Psoas muscle (tissue), 8 donors: ENCODE data around the gene ABCA13. TPM values are rescaled to one million over a fixed set of nuclear protein-coding genes. Genes with fewer than 3 reads are reported as not detected.

Experiments used
- ATAC-seq, 4 donors: fragments of 200-7000 bp; cut with Tn5 transposase; one replicate each; pipeline ENCODE4 v1.9.1; 2020; ENCODE audit warnings: moderate library complexity in 3 of 4, mild to moderate bottlenecking in 2 of 4
- DNase-seq, 2 donors: peaks; one replicate each; pipeline ENCODE4 v3.0.0-alpha.2; 2020
- H3K27ac ChIP-seq: fragments of 200-600 bp; one replicate; pipeline ENCODE4 v1.8.0; 2022
- H3K27me3 ChIP-seq, 3 donors: fragments of 200-600 bp in 1 of 3; one replicate each; pipeline versions ENCODE4 v1.6.1 to v1.8.0; 2013 to 2022; ENCODE audit warnings: low read length in 2 of 3, mild to moderate bottlenecking in 2 of 3, moderate library complexity in 1 of 3; ENCODE audit not compliant: insufficient read depth in 3 of 3
- H3K36me3 ChIP-seq, 2 donors: fragments of 200-600 bp in 1 of 2; one replicate each; pipeline versions ENCODE4 v1.6.1 to v1.8.0; 2013 to 2022; ENCODE audit warnings: low read depth in 1 of 2, mild to moderate bottlenecking in 1 of 2, moderate library complexity in 1 of 2; ENCODE audit not compliant: insufficient read depth in 1 of 2
- H3K4me1 ChIP-seq: fragments of 200-600 bp; one replicate; pipeline ENCODE4 v1.8.0; 2022
- H3K4me3 ChIP-seq: fragments of 200-600 bp; one replicate; pipeline ENCODE4 v1.8.0; 2022; ENCODE audit warnings: mild to moderate bottlenecking
- H3K9me3 ChIP-seq: fragments of 200-600 bp; one replicate; pipeline ENCODE4 v1.8.0; 2022
- WGBS, 3 donors: extraction: QIAGEN DNeasy Blood & Tissue Kit; methylation state at CpG; one replicate each; pipeline versions ENCODE4 v1.1.6 to v1.1.7; 2013; 5-methylcytosine and 5-hydroxymethylcytosine counted together
- intact Hi-C, 2 donors: fragments of 100-400 bp; cut with DNase I; formaldehyde crosslinking; loops; one replicate each; pipeline versions ENCODE4 v1.11.0 to v1.14.2; 2022
- polyA plus RNA-seq, 3 donors: library from polyadenylated mRNA; stranded (reverse); fragments of 200-250 nt; gene quantifications; one replicate each; pipeline ENCODE4 v1.2.3, GENCODE V29; 2013
- total RNA-seq, 4 donors: library from RNA; stranded (reverse); fragmentation: NEBNext Ultra II Directional in 2 of 4; extraction: Animal tissue kit (Norgen Biotek cat#: 25700) in 2 of 4; gene quantifications; one replicate each; pipeline versions ENCODE4 v1.2.1 to v1.2.4, GENCODE V29; 2021 to 2023
- TF ChIP-seq, protein P1 (sequence below): fragments of 200-600 bp; IDR thresholded peaks from one replicate; pipeline ENCODE4 v1.8.0; 2022; ENCODE audit warnings: antibody characterized with exemption
- donor health status: healthy with polysubstance abuse.
- donor health status: DM: no; HTN: no; CAD: no; lungs with moderate emphysema.
- donor health status: Bipolar disorder and iron deficiency.
- donor health status: healthy.
- donor health status: DM: yes; HTN: yes; CAD: no.
- donor health status: DM: no; HTN: no; CAD: no.
- donor health status: DM: no; HTN: no; CAD: no.
- donor health status: DM: yes; HTN: yes; CAD: no.

The ABCA13 gene
- total and polyA plus RNA-seq, 7 donors: 0.06 to 0.12 (median 0.10) TPM; not detected in 4

GRCh38 chr7:48209004-48209600, 37.8 kb downstream of the ABCA13 start:
- H3K27ac ChIP-seq: no peak overlapping the region
- no peaks in the 10 kb centered on the region for H3K4me1 ChIP-seq
- DNase-seq (no peak), ATAC-seq (no peak)
- no peak overlapping the region for H3K4me3 ChIP-seq
- intact Hi-C loops: no loop called here
- WGBS, 3 donors: 61 to 71% (median 70%) methylated on average over 1 of the region's 1 CpG
- H3K9me3 ChIP-seq: no peaks in the 10 kb centered on the region
- H3K36me3 ChIP-seq: no peaks in the 10 kb centered on the region
- TF ChIP-seq, protein P1, sequence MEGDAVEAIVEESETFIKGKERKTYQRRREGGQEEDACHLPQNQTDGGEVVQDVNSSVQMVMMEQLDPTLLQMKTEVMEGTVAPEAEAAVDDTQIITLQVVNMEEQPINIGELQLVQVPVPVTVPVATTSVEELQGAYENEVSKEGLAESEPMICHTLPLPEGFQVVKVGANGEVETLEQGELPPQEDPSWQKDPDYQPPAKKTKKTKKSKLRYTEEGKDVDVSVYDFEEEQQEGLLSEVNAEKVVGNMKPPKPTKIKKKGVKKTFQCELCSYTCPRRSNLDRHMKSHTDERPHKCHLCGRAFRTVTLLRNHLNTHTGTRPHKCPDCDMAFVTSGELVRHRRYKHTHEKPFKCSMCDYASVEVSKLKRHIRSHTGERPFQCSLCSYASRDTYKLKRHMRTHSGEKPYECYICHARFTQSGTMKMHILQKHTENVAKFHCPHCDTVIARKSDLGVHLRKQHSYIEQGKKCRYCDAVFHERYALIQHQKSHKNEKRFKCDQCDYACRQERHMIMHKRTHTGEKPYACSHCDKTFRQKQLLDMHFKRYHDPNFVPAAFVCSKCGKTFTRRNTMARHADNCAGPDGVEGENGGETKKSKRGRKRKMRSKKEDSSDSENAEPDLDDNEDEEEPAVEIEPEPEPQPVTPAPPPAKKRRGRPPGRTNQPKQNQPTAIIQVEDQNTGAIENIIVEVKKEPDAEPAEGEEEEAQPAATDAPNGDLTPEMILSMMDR: no peak
- H3K27me3 ChIP-seq: peaks cover 0 to 2% (median 0%) of the 10 kb centered on the region in 3 donors

DNA sequence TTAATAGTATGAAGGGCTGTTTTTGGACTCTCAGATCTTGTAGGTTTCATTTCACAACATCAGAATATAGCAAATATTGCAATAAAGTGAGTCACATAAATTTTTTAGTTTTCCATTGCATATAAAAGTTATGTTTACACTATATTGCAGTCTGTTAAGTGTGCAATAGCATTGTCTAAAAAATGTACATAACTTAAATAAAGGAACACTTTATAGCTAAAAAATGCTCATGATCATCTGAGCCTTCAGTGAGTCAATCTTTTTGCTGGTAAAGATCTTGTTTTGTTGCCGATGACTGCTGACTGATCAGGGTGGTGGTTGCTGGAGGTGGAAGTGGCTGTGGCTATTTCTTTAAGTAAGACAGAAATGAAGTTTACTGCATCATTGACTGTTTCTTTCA, 42.0 kb downstream of the ABCA13 start:
- DNase-seq (no peak), ATAC-seq (no peak)
- Histone ChIP-seq H3K4me3 (no peak overlapping the region), H3K27me3 (peaks cover 0 to 2% (median 0%) of the 10 kb centered on the region in 3 donors), H3K4me1 (no peaks in the 10 kb centered on the region), H3K36me3 (no peaks in the 10 kb centered on the region), H3K9me3 (no peaks in the 10 kb centered on the region), H3K27ac (no peak overlapping the region)
- intact Hi-C loops: no loop called here
- TF ChIP-seq, protein P1: no peak
- WGBS, 3 donors: 94 to 97% (median 95%) methylated on average over 1 of the region's 1 CpG

DNA sequence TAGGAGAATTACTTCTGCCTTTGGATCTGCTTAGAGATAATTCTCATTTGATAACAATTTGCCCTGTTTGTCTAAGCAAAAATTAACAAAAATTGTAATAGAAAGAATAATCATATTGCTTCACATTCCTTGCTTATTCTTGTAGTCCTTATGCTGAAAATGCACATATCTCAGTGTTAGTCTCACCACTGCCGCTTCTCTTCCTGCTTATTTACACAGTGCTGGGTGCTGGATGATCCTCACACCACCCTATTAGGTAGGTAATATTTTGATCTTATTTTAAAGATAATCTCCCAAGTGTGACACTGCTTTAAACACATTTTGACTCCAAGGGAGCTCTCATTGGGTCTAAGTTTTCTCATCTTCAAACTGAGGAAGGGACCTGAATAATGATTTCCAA, 46.0 kb downstream of the ABCA13 start:
- Histone ChIP-seq H3K27ac (no peak overlapping the region), H3K36me3 (no peaks in the 10 kb centered on the region), H3K4me1 (no peaks in the 10 kb centered on the region), H3K9me3 (no peaks in the 10 kb centered on the region), H3K4me3 (no peak overlapping the region), H3K27me3 (no peaks in the 10 kb centered on the region)
- ATAC-seq: no peak
- intact Hi-C loops: no loop called here
- DNase-seq: no peak
- 84 to 88% (median 86%) methylated on average over 1 of the region's 1 CpG for WGBS, 3 donors
- TF ChIP-seq, protein P1: no peak

DNA sequence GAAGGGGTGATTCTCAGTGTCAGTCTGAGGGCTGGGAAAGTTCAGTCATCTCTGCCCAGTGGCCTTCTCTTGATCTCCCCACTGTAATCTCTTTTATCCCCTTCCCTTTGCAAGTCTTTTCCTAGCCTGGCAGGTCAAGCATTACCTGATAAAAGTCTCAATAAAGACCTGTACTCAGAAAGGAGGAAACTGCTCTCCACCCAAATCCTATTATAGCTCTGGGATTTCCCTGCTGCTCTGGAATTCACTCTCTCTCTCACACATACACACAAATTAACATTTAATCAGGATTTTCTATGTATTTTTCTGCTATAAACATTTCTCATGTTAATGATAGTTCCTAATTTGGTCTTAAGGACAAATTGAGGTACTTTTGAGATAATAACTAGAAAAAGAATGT, 46.5 kb downstream of the ABCA13 start:
- intact Hi-C loops: no loop called here
- no peak for DNase-seq

More for the DNA sequence above, 46.5 kb downstream of the ABCA13 start:
- Histone ChIP-seq H3K27ac (no peak overlapping the region), H3K4me3 (no peak overlapping the region), H3K27me3 (no peaks in the 10 kb centered on the region), H3K4me1 (no peaks in the 10 kb centered on the region), H3K36me3 (no peaks in the 10 kb centered on the region), H3K9me3 (no peaks in the 10 kb centered on the region)
- ATAC-seq: no peak
- TF ChIP-seq, protein P1: no peak
